GM19372 (cell line): Measurements from ENCODE around the gene AGMAT.

Experiments used
- ATAC-seq: cut with Tn5 transposase; IDR thresholded peaks from one replicate; pipeline ENCODE4 v1.9.1; 2021; ENCODE audit warnings: mild to moderate bottlenecking, low read depth, moderate library complexity; ENCODE audit not compliant: unreplicated experiment

Gene AGMAT, protein sequence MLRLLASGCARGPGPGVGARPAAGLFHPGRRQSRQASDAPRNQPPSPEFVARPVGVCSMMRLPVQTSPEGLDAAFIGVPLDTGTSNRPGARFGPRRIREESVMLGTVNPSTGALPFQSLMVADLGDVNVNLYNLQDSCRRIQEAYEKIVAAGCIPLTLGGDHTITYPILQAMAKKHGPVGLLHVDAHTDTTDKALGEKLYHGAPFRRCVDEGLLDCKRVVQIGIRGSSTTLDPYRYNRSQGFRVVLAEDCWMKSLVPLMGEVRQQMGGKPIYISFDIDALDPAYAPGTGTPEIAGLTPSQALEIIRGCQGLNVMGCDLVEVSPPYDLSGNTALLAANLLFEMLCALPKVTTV

DNA sequence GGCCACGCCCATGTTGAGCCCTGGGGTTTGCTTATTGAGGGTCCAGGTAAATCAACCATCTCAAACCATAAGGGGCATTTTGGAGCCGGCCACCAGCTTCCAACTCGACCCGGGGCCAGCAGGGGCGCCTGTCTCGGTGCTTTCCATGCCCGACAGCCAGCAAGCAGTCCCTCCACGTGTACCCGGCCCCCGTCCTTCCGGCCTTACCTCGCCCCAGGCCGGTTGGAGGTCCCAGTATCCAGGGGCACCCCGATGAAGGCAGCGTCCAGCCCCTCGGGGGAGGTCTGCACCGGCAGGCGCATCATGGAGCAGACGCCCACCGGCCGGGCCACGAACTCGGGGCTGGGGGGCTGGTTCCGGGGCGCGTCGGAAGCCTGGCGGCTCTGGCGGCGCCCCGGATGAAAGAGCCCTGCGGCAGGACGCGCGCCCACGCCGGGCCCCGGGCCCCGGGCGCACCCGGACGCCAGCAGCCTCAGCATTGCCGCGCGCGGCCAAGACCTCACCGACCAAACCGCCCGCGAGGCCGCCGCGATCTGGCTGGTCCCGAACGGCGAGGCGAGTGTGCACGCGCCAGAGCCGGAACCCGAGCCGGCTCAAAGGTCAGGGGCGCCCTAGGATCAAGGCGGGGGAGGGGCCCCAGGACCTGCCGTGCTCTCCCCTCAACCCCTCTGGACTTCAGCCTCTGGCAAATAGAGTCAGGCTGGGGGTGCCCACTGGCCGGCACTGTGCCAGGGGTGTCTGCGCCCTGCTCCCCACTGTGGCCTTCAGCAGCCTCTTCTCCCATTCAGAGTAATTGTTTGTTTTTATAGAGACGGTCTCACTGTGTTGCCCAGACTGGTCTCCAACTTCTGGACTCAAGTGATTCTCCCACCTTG lies at the start of gene AGMAT:
Gene AGMAT, minus strand, starts transcription at position 563 of the 875 bp plus-strand sequence. Its CDS starts 84 bp downstream, at position 479.
- peak; percentile 73 for ATAC-seq

DNA sequence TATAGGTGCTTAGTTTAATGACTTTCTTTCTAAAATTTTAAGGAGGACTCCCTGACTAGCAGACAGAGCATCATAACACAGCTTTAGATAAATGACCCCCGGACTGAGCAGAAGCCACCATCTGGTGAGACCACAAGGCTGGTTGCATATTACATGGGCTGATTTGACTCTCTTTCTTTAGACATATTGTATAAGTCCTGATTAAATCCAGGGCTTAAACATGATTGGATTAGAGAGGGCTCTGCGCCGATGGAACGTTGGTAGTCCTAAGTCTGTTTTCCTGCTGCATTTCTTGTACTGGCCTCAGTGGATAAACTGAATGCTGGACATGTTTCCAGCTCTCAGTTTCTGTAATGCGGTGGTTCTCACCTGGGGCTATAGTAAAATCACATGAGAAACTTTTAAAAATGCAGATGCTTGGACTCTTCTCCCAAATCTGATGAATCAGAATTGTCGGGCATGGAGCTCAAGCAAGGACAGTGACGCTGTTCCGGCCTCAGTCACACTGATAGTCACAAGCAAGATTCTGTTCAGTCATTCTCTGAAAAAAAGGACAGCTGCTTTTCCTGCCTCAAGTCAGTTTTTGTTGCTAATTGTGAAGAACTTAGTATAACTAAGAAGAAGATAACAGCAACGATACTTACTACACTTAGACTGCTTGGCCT lies 49.0 kb upstream of the AGMAT start:
- ATAC-seq = no peak

DNA sequence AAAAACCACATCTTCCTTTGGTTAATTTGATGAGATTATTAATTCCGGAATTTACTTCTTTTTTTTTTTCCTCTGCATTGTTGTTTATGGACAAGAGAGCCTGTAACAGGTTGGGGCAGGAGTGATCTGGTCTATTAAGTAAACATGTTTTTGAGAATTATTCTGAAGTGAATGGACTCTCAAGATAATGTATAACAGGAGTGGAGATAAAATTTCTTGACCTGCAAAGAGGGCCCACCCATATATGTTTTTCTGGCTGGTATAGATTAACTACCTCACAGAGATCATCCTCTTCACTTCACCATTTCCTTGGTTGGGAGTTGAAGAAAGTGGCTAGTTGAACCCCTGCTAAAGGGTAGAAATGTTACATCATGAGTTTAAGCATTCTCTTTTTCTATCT lies 43.2 kb upstream of the AGMAT start:
- peak; percentile 16 for ATAC-seq

DNA sequence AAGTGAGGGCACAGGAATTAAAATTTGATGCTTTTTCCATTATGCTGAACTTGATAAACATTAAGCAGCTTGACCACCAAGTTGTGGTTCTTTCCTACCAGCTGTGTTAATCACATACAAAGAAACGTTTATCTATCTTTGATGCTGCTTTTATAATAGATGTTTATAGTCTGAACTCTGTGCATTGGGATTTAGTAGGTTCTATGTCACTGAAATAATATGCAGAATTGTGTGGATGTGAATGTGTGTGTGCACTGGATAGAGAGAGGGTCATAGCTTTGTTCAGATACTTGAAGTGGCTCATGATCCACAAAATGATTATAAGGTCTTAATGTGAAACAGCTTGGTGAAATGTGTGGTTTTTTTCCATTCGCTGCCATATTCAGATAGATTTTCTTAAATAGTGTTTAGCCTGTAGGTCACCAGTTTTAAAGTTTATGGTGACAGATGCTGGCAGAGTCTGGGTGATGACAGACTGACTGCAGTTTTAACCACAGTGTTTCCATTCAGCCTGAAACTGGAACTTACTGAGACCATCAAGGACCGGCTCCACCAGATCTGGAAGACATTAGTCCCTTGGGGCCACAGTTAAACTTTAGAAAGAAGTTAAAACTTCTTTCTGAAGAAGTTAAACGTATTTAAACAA lies 42.6 kb upstream of the AGMAT start:
- peak; percentile 85 for ATAC-seq

DNA sequence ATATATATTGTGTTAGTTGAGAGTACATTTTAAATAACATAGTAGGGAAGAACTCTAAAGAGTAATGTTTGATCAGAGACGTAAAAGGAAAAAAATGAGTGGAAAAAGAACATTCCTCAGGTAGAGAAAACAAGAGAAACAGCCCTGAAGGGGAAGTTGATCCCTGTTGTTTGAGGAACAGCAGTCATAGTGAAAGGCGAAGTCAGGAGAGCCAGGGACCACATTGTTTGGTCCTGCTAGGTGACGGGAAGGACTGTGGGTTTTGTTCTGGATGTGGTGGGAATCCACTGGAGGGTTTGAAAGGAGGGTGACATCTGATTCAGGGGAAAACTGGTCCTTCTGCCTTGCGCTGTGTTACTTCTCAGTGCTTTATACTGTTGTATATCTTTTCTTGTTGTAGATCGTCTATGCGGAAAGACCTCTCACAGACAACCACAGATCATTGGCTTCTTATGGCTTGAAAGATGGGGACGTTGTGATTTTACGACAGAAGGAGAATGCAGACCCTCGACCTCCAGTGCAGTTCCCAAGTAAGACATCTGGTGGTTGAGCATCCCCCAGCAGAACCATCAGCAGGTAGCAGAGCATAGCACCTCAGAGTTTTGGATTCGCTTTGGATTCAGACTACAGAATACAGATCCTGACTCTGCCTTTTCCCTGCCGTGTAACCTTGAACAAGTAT lies 41.6 kb upstream of the AGMAT start:
- ATAC-seq = no peak

DNA sequence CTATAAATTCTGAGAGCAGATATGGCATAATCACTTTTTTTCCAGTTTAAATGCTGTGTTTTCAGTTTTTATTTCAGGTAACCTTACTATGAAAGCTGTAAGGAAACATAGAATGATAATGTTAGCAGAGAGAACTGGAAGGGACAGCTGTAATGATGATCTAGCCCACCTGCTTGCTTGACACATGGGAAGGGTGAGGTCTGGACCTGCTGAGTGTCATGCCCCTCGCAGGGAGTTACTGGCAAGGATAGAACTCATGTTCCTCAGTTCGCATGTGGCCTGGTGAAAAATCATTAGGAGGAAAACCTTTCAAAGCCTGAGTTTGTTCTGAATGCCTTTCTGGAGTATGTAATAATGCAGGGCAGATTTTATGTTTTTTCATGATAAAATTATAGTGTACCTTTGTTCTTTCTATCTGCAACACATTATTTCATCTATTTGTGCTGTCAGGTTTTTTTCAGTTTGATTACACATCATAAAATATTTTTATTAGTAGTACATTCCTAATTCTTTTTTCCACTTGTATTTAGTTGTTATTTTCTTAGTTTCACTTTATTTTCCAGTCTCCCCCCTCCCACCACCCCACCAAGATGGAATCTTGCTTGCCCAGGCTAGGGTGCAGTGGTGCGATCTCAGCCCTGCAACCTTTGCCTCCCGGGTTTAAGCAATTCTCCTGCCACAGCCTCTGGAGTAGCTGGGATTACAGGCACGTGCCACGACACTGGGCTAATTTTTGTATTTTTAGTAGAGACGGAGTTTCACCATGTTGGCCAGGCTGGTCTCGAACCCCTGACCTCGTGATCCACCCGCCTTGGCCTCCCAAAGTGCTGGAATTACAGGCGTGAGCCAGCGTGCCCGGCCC lies 40.4 kb upstream of the AGMAT start:
- no peak for ATAC-seq

DNA sequence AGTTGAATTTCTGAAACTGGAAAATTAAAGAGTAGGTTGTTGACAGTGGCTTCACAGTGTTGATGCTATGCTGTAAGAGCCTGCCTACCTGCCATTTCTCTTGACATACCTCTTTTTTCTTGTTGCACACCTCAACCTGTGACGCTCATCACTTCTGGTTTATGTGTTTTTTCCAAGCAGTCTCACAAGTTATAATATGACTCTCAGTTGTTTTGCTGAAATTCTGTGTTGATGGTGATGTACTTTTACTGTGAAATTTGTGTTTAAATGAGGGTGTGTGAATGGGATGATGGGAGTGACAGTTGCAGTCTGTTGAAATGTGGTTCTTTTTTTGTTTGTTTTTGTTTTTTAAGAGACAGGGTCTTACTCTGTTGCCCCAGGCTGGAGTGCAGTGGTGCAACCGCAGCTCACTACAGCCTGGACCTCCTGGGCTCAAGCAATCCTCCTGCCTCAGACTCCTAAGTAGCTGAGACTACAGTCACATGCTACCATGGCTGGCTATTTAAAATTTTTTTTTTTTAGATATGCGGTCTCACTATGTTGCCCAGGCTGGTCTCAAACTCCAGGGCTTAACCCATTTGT lies 39.4 kb upstream of the AGMAT start:
- no peak for ATAC-seq

DNA sequence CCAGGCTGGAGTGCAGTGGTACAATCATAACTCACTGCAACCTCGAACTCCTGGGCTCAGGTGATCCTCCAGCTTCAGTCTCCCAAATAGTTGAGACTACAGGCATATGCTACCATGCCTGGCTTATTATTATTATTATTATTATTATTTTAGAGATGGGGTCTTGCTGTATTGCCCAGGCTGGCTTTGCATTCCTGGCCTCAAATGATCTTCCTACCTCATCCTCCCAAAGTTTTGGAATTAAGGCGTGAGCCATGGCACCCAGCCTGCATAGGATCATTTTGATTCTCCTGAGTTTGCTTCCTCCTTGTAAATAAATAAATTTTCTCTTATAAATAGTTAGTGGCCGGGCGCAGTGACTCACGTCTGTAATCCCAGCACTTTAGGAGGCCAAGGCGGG lies 38.6 kb upstream of the AGMAT start:
- ATAC-seq = no peak

DNA sequence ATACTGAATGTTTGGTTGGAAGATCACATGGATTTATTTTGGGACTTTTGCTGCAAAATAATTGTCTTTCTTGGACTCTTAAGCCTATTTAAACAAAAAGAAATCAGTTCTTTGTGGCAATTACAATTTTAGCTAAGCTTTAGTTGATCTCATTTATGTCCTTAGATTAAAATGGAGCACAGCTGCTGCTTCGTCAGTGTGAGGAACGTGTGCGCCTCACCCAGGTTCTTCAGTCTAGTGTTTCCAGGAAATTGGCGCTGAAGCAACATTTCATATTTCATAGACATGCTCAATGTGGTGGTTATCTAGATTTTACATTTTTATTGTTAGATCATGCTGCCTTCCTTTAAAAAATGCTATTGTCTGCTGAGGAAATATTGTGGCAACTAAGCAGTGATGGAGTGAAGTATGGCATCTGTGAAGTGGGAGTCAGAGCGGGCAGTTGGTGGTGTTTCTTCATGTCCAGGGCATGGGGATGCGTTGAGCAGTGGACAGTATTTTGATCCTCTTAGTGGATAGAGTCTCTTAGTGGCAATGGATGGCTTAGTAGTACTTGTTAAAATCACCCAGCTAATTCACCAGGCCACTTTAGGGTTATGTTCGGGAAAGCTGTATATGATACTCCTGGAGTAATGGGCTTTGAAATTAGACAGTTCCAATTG lies 38.0 kb upstream of the AGMAT start:
- no peak for ATAC-seq

DNA sequence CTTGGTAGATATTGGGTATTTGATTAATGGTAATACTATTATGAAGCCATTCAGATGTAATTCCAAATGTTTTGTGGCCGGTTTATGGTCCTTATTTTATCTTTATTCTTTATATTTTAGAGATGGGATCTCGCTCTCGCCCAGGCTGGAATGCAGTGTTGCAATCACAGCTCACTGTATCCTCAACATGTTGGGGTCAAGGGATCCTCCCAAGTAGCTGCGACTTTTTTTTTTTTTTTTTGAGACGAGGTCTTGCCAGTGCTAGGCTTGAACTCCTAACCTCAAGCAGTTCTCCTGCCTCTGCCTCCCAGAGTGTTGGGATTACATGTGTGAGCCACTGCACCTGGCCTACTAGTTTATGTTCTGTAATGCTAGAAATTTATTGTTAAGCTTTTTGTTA lies 37.1 kb upstream of the AGMAT start:
- ATAC-seq = no peak

DNA sequence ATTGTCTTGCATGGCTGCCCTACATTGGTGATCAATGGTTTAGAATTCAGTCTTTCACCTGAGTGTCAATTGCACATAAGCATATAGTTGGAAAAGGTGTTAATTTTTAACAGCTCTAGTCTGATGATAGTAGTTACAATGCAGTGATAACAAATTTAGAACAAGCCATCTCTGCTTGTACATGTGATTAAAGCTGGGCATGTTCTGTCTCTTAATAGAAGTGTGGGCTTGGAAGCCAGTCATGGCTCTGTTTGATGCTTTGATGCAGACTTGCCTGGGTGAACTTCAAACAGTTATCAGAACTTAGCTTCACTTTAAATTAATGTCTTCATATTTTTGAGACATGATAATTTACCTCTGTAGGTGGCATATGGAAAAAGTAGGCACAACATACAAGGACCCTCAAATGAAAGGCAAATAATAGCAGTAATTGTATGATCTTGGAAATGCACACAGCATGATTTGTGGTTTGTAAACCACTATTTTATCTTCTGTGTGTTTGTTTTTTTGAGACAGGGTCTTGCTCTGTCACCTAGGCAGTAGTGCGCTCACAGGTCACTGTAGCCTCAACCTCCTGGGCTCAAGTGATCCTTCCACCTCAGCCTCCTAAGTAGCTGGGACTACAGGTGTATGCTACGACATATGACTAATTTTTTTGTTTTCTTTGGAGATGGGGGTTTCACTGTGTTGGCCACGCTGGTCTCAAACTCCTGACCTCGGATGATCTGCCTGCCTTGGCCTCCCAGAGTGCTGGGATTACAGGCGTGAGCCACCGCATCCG lies 36.2 kb upstream of the AGMAT start:
- no peak for ATAC-seq

DNA sequence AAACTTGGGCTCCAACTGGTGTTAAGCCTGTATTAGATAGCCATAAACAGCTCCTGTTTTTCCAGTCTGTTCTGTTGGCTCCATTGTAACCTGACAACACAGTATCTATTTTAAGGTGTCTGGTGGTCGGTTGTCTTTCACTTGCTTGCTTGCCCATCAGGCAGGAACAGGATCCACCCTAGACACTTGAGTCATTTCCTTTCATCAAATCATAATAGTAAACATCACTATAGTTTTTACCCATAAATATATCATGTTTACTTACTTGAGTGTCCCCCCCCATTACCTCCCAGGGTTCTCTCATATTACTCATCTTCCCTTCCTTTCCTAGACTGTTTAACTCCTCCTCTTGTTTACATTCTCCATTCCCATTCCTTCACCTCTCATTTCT lies 35.3 kb upstream of the AGMAT start:
- ATAC-seq = no peak

DNA sequence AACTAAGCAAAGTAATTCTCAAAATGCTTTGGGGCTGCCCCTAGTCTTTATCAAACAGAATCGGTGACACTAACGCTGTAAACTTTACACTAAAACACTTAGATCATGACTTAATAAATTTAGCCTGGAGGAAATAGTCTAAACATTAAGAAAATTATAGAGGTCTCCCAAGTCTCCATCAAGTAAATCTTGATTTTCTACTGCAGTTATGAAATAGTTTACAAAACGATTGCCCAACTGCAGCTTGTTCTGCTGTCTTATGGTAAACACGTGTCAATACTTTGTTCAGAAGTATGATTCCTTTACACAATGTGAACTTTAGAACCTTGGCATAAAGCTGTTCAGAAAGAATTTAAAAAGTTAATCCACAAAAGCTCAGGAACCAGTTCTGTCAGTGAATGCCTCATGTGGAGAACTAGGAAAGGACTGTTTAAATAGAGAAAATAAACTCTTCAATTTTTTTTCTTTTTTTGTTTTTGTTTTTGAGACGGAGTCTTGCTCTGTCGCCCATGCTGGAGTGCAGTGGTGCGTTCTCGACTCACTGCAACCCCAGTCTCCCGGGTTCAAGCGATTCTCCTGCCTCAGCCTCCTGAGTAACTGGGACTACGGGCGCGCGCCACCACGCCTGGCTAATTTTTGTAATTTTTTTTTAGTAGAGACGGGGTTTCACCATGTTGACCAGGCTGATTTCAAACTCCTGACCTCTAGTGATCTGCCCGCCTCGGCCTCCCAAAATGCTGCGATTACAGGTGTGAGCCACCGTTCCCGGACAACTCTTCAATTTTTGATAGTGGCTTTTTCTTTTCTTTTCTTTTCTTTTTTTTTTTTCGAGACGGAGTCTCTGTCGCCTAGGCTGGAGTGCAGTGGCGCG lies 34.0 kb upstream of the AGMAT start:
- ATAC-seq = no peak

DNA sequence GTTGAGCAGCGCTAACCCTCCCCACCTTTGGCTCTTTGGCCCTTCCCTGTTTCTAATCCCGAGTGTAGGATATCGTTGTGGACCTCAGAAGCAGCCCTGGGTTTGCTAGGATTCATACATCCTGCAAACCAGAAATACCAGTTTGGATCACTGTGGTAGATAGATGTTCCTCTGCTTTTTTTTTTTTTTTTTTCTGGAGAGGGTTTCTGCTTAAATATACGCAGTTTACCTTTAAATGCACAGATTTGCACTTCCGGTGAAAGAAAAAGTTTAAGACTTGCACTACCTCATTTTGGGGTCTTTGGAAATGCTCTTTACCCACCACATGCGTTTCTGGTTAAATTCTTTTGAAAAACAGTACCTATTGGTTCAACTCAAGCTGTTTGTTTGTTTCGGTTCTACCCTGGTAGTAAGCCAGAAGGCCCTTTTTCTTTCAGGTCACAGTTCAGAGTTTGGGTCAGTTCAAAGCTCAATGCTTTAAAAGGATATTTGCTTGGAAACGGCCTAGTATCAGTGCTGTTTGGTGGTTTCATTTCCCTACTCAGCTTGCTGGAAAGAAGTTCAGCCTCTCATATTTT lies 33.3 kb upstream of the AGMAT start:
- no peak for ATAC-seq

DNA sequence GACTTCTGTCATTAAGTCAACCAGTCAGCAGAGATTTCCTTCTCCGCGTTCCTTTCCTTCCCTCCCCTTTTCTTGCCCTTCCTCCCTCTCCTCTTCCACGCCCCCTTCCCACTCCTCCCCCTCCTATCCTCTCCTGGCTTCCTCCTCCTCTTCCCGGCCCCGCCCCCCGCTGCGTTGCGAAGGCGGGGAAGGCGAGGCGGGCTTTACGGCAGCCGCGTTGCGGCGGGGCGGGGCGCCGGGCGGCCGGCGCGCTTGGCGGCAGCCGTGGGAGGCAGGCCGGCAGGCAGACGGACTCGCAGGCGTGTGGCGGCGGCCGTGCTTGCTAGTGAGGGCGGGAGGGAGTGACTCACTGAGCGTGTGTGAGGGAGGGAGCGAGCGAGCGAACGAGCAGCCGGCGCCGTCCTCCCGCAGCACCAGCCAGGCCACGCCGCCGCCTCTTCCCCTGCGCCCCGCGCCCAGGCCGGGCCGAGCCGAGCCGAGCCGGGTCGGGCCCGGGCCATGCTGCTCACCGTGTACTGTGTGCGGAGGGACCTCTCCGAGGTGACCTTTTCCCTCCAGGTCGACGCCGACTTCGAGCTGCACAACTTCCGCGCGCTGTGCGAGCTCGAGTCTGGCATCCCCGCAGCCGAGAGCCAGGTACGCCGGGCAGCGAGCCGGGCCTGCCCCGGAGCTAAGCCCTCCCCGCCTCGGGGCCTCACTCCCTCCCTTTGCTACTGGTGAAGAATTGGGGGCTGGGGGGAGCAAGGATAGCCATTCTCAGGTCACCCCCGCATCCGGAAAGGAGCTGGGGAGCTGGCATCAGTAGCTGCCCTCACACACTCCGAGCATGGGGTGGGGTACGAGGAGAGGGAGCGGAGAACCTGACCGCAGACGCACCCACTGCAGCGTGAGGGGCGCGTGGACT lies 32.6 kb upstream of the AGMAT start, which contains the start of gene DDI2:
Gene DDI2, plus strand, starts transcription at position 286 of the 904 bp plus-strand sequence. Its CDS starts 213 bp downstream, at position 499.
- ATAC-seq = peak; percentile 69
